ENCODE results near the gene ITM2B. TPM values are rescaled to one million over a fixed set of nuclear protein-coding genes. Genes with fewer than 3 reads are reported as not detected.

The ITM2B gene
- total RNA-seq, 4 donors from 2014 or later, result 107 to 209 (median 168) TPM

DNA sequence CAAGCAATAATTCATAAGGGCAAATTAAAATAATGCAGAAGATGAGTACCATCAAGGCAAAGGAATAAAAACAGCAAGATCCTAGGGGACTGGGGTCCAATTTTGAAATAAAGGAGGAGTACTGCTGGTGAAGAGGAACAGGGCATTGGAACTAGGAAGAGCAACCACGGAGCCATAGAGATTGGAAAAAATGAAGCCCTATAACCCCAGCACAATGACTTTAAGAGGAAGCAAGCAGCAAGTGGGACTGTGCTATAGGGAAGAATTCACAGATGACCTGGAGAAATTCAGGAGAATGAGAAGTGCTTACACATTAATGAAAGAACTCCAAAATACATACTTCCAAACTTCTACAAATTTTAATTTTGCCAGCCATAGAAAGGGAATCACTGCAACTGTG, 44.9 kb upstream of the ITM2B start:
- in situ Hi-C loops (cut with MboI; ENCODE audit: low sequenced_read_pairs in 4 of 4), result no loop called here
- intact Hi-C loops (cut with DNase I; ENCODE audit: low total_unique reads), result no loop called here

DNA sequence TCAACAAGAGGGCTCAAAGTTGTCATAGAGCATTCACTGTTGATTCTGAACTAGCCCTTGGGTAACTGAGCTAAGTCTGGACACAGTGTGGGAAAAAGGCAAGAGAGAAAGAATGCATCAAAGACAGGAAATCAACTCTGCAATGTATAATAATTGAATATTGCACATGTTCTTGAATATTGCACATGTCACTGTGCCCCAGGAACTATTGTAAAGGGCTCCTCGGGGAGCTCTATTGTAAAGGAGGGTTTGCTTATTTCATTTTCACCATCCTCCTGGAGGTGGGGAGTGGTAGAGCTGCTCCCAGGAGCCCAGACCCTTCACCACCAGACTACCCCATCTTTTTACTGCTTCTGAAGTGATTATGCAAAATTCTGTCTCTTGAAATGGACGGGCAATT, 44.4 kb upstream of the ITM2B start:
- DNase-seq (no peak), ATAC-seq (no peak)
- in situ Hi-C loops (cut with MboI; ENCODE audit: low sequenced_read_pairs in 4 of 4) (no loop called here), intact Hi-C loops (cut with DNase I; ENCODE audit: low total_unique reads) (no loop called here)
- TF ChIP-seq, protein P1, sequence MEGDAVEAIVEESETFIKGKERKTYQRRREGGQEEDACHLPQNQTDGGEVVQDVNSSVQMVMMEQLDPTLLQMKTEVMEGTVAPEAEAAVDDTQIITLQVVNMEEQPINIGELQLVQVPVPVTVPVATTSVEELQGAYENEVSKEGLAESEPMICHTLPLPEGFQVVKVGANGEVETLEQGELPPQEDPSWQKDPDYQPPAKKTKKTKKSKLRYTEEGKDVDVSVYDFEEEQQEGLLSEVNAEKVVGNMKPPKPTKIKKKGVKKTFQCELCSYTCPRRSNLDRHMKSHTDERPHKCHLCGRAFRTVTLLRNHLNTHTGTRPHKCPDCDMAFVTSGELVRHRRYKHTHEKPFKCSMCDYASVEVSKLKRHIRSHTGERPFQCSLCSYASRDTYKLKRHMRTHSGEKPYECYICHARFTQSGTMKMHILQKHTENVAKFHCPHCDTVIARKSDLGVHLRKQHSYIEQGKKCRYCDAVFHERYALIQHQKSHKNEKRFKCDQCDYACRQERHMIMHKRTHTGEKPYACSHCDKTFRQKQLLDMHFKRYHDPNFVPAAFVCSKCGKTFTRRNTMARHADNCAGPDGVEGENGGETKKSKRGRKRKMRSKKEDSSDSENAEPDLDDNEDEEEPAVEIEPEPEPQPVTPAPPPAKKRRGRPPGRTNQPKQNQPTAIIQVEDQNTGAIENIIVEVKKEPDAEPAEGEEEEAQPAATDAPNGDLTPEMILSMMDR (IDR thresholded peaks at IDR 0.05 in 4 of 5, conservative IDR thresholded peaks at IDR 0.05 in 1 of 5), result no peak
- no peak for TF ChIP-seq POLR2A (IDR thresholded peaks at IDR 0.05)
- no peaks in the 10 kb centered on the region for H3K9me3 ChIP-seq
- H3K4me1 ChIP-seq, result no peaks in the 10 kb centered on the region
- H3K27me3 ChIP-seq, result no peaks in the 10 kb centered on the region
- H3K4me3 ChIP-seq, result no peak overlapping the region
- no peaks in the 10 kb centered on the region for H3K36me3 ChIP-seq
- H3K27ac ChIP-seq, result no peak overlapping the region

More for the DNA sequence above, 44.9 kb upstream of the ITM2B start:
- Histone ChIP-seq H3K27me3 (no peaks in the 10 kb centered on the region), H3K4me3 (no peak overlapping the region), H3K9me3 (no peaks in the 10 kb centered on the region), H3K4me1 (no peaks in the 10 kb centered on the region), H3K27ac (no peak overlapping the region), H3K36me3 (no peaks in the 10 kb centered on the region)
- DNase-seq (no peak), ATAC-seq (no peak)
- TF ChIP-seq, protein P1 (IDR thresholded peaks at IDR 0.05 in 4 of 5, conservative IDR thresholded peaks at IDR 0.05 in 1 of 5), result no peak
- no peak for TF ChIP-seq POLR2A (IDR thresholded peaks at IDR 0.05)

DNA sequence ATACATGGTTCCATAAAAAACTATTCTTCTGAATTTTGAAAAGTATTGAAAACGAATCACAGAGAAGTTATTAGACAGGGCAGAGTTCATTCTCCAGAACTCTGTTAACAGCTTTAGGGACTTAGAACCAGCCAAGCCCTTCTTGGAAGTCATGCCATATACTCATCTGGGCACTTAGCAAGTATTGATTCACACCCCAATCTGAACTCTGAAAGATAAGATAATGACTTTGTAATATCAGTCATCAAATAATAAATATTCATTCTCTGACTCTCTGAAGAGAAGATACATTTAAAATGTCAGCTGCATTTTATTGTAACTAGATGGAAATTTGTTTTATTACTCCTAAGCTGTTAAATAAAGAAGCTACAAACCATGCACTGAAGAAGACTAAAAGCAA, 43.8 kb upstream of the ITM2B start:
- no peak for ATAC-seq
- in situ Hi-C loops (cut with MboI; ENCODE audit: low sequenced_read_pairs in 4 of 4), result no loop called here

DNA sequence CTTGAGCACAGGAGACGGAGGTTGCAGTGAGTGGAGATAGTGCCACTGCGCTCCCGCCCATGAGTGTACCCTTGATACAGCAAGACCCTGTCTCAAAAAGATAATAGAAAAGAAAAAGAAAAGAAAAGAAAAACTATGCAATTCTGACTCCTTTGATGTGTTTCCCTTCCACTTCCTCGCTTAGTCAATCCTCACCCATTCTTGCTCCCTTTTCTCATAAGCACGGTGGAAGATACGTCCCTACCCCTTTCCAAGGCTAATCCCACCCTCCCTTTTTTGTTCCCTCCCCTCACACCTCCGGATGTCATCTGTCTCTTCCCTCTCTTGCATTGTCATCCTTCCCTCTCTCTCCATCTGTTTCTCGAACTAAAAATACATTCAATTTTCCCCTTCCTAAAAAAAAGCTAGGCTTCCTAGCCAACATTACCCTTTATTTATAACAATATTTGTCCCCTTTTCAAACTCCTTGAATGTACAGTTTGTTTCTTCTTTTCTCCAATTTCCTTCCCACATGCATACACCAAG, 40.5 kb upstream of the ITM2B start:
- H3K36me3 ChIP-seq, result no peaks in the 10 kb centered on the region
- no peak for DNase-seq

More for the DNA sequence above, 43.8 kb upstream of the ITM2B start:
- Histone ChIP-seq H3K27me3 (no peaks in the 10 kb centered on the region), H3K27ac (no peak overlapping the region), H3K9me3 (no peaks in the 10 kb centered on the region), H3K4me1 (no peaks in the 10 kb centered on the region), H3K36me3 (no peaks in the 10 kb centered on the region), H3K4me3 (no peak overlapping the region)
- TF ChIP-seq POLR2A (IDR thresholded peaks at IDR 0.05), result no peak
- TF ChIP-seq, protein P1 (IDR thresholded peaks at IDR 0.05 in 4 of 5, conservative IDR thresholded peaks at IDR 0.05 in 1 of 5), result no peak
- no peak for DNase-seq
- intact Hi-C loops (cut with DNase I; ENCODE audit: low total_unique reads), result no loop called here

More for the DNA sequence above, 40.5 kb upstream of the ITM2B start:
- intact Hi-C loops (cut with DNase I; ENCODE audit: low total_unique reads) (no loop called here), in situ Hi-C loops (cut with MboI; ENCODE audit: low sequenced_read_pairs in 4 of 4) (no loop called here)
- Histone ChIP-seq H3K4me1 (no peaks in the 10 kb centered on the region), H3K4me3 (no peak overlapping the region), H3K9me3 (no peaks in the 10 kb centered on the region), H3K27ac (no peak overlapping the region), H3K27me3 (no peaks in the 10 kb centered on the region)
- no peak for ATAC-seq
- TF ChIP-seq POLR2A (IDR thresholded peaks at IDR 0.05), result no peak
- TF ChIP-seq, protein P1 (IDR thresholded peaks at IDR 0.05 in 4 of 5, conservative IDR thresholded peaks at IDR 0.05 in 1 of 5), result no peak
